Endothelial cell of umbilical vein (primary cell): ENCODE results near the gene PIK3CB. TPM values are rescaled to one million over a fixed set of nuclear protein-coding genes. Genes with fewer than 3 reads are reported as not detected.

ENCODE experiments used
- BruUV-seq: library from RNA; stranded (reverse); fragments of 400-500 nt; replicated peaks from 2 replicates; lab custom pipeline; 2021; lab: Mats Ljungman, UMichigan
- CTCF ChIA-PET: fragments of 300-600, 350-600 bp; sonication (Branson Sonifier 250); formaldehyde crosslinking; loops from one replicate; lab custom pipeline; 2021; ENCODE audit warnings: antibody characterized with exemption, inconsistent platforms; lab: Charles Lee
- POLR2A ChIA-PET: fragments of 300-600, 350-600 bp; sonication (Branson Sonifier 250); formaldehyde crosslinking; loops from one replicate; lab custom pipeline; 2021; ENCODE audit warnings: antibody characterized with exemption, inconsistent platforms; lab: Charles Lee
- DNase-seq: peaks from one replicate; pipeline ENCODE4 v3.0.0-alpha.2; 2011; ENCODE audit warnings: low read depth, low spot score
- FAIRE-seq: peaks from 2 replicates; lab custom pipeline; 2011; peaks lifted over from hg19 to GRCh38; lab: Jason Lieb, UNC
- H2AFZ ChIP-seq: 2 replicates; pipeline ENCODE4 v1.6.0; 2012; ENCODE audit warnings: low read depth, low read length, control low read depth, inconsistent platforms
- H3K27ac ChIP-seq: 2 replicates; pipeline ENCODE4 v1.5.1; 2011; ENCODE audit warnings: low read depth, mild to moderate bottlenecking, control low read depth, low read length, moderate library complexity; ENCODE audit not compliant: insufficient read depth
- H3K27me3 ChIP-seq, 2 experiments: 2 replicates each; pipeline versions ENCODE4 v1.6.0 to v1.6.1; 2011; ENCODE audit warnings: low read length in 2 of 2, mixed read lengths in 1 of 2; ENCODE audit not compliant: control insufficient read depth in 2 of 2, insufficient read depth in 2 of 2
- H3K36me3 ChIP-seq, 2 experiments: 2 replicates in 1 of 2; 3 replicates in 1 of 2; pipeline ENCODE4 v1.5.1; 2011; ENCODE audit warnings: low read length in 2 of 2, mild to moderate bottlenecking in 1 of 2, moderate library complexity in 1 of 2; ENCODE audit not compliant: control insufficient read depth in 2 of 2, insufficient read depth in 2 of 2; ENCODE audit errors: extremely low read depth in 1 of 2
- H3K4me1 ChIP-seq: 3 replicates; pipeline ENCODE4 v1.5.1; 2011; ENCODE audit warnings: mild to moderate bottlenecking, low read length; ENCODE audit not compliant: control insufficient read depth, insufficient read depth; ENCODE audit errors: extremely low read depth
- H3K4me2 ChIP-seq: 2 replicates; pipeline ENCODE4 v1.6.1; 2011; ENCODE audit warnings: low read length, control low read depth, mixed read lengths; ENCODE audit not compliant: insufficient read depth
- H3K4me3 ChIP-seq, 3 experiments: fragments of 200-600 bp in 1 of 3; sonication (generic), shearing (Covaris generic) in 1 of 3; replicated peaks in 1 of 3; 2 replicates each; pipeline ENCODE4 v1.5.1; 2011 to 2016; ENCODE audit warnings: control low read depth in 3 of 3, low read length in 3 of 3, mild to moderate bottlenecking in 2 of 3, inconsistent platforms in 1 of 3, low read depth in 1 of 3, moderate library complexity in 1 of 3; ENCODE audit not compliant: insufficient read depth in 1 of 3
- H3K79me2 ChIP-seq: 2 replicates; pipeline ENCODE4 v1.6.0; 2012; ENCODE audit warnings: low read length, inconsistent platforms; ENCODE audit not compliant: control insufficient read depth, insufficient read depth
- H3K9ac ChIP-seq: replicated peaks from 2 replicates; pipeline ENCODE3; 2011; ENCODE audit warnings: low read length, control low read depth; ENCODE audit not compliant: insufficient read depth; ENCODE audit errors: extremely low read depth
- H3K9me1 ChIP-seq: replicated peaks from 3 replicates; pipeline ENCODE4 v1.6.0; 2011; ENCODE audit warnings: mild to moderate bottlenecking, low read length; ENCODE audit not compliant: control insufficient read depth, insufficient read depth; ENCODE audit errors: extremely low read depth
- H3K9me3 ChIP-seq: replicated peaks from 2 replicates; pipeline ENCODE4 v1.5.1; 2012; ENCODE audit warnings: low read length, inconsistent platforms; ENCODE audit not compliant: control insufficient read depth, insufficient read depth
- H4K20me1 ChIP-seq: replicated peaks from 2 replicates; pipeline ENCODE3; 2011; ENCODE audit warnings: mild to moderate bottlenecking, low read length; ENCODE audit not compliant: control insufficient read depth, insufficient read depth; ENCODE audit errors: extremely low read depth
- EZH2 ChIP-seq: IDR thresholded peaks from 2 replicates; pipeline ENCODE4 v1.6.1; 2012; ENCODE audit warnings: borderline replicate concordance, low read depth, mild to moderate bottlenecking, moderate library complexity, low read length, inconsistent platforms; ENCODE audit not compliant: severe bottlenecking
- JUN ChIP-seq: IDR thresholded peaks from 2 replicates; pipeline ENCODE4 v1.6.1; 2011; ENCODE audit warnings: borderline replicate concordance, low read depth; ENCODE audit not compliant: insufficient read length, insufficient read depth
- MYC ChIP-seq: IDR thresholded peaks from one replicate; pipeline ENCODE4 v1.6.1; 2011; ENCODE audit warnings: mild to moderate bottlenecking, low read depth, low read length
- POLR2A ChIP-seq: IDR thresholded peaks from 2 replicates; pipeline ENCODE4 v1.6.1; 2012; ENCODE audit warnings: low read depth, mild to moderate bottlenecking, control low read depth, low read length
- POLR2AphosphoS5 ChIP-seq: IDR thresholded peaks from 2 replicates; pipeline ENCODE4 v1.6.1; 2012; ENCODE audit warnings: low read depth, mild to moderate bottlenecking, control low read depth, low read length, moderate library complexity; ENCODE audit not compliant: insufficient read depth
- dilution Hi-C: fragments of 300-500 bp; cut with MboI; formaldehyde crosslinking; loops from one replicate; pipeline ENCODE4 v1.15.0; 2019; ENCODE audit warnings: low sequenced_read_pairs; ENCODE audit not compliant: extremely low pct_ligation_motif_present
- intact Hi-C: fragments of 100-400 bp; cut with micrococcal nuclease; formaldehyde crosslinking; loops from one replicate; pipeline ENCODE4 v1.10.0; 2022
- polyA plus RNA-seq, 4 experiments: library from polyadenylated mRNA; depleted of rRNA in 3 of 4; stranded (reverse) in 3 of 4; unstranded in 1 of 4; fragments of >200 nt; gene quantifications; 2 replicates each; pipeline versions ENCODE4 v1.2.1 to v1.2.3, GENCODE V29; 2011 to 2012; ENCODE audit warnings: missing spikeins in 1 of 4
- total RNA-seq: library from RNA; stranded (reverse); gene quantifications from 2 replicates; pipeline ENCODE4 v1.2.3, GENCODE V29; 2021
- TF ChIP-seq, protein P1 (sequence below): IDR thresholded peaks from 2 replicates; pipeline ENCODE4 v1.6.1; 2011; ENCODE audit not compliant: insufficient read depth, insufficient read length
- TF ChIP-seq, protein P2 (sequence below), 2 donors: IDR thresholded peaks; 1 replicate in 1 of 2; 2 replicates in 1 of 2; pipeline ENCODE4 v1.5.1; 2011; ENCODE audit warnings: low read length in 2 of 2, mild to moderate bottlenecking in 2 of 2, moderate library complexity in 2 of 2, control low read depth in 1 of 2, inconsistent platforms in 1 of 2, low read depth in 1 of 2; ENCODE audit not compliant: insufficient read depth in 1 of 2; ENCODE audit errors: extremely low read depth in 1 of 2

Gene PIK3CB
- total and polyA plus RNA-seq, 2 donors (not counting 3 experiments of a cell fraction or from before 2014, with no cell fraction given) = 9.0 to 29.8 TPM

DNA sequence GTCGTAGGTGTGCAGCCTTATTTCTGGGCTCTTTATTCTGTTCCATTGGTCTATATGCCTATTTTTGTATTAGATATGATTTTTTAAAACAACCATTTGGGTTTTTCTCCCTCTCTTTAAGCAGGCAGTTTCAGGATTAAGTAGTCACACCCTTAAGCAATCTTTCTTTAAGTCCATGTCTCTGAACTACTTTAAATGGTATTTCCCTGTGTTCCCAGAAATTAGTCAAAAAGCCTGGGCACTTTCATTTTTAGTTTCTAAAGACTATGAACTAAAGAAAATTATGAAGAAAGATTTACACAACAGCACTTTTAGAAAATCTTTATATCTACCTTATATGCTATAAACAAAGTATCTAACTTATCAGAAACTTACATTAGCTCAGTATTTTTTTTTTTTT is 115.9 kb downstream of the PIK3CB start:
- dilution Hi-C loops = no loop called here
- TF ChIP-seq JUN (no peak), POLR2AphosphoS5 (no peak), EZH2 (no peak)
- DNase-seq (no peak), FAIRE-seq (no peak)
- H3K4me3 ChIP-seq = no peak overlapping the region
- H3K9ac ChIP-seq = no peak overlapping the region
- H4K20me1 ChIP-seq = no peaks in the 10 kb centered on the region
- no peak overlapping the region for H3K27ac ChIP-seq
- H3K36me3 ChIP-seq = no peaks in the 10 kb centered on the region
- intact Hi-C loops = no loop called here
- CTCF ChIA-PET = interaction anchor here (0.6 to 1.9 kb wide), 2 partner anchors 11 to 40 kb away, joined by 3 to 5 read pairs; no protein-coding TSS in a partner anchor
- no peaks in the 10 kb centered on the region for H3K9me1 ChIP-seq
- no peak overlapping the region for H3K4me2 ChIP-seq
- BruUV-seq = no TSS peak
- no peaks in the 10 kb centered on the region for H3K27me3 ChIP-seq
- H3K9me3 ChIP-seq = no peaks in the 10 kb centered on the region
- POLR2A ChIA-PET = no interaction called here
- H3K4me1 ChIP-seq = no peaks in the 10 kb centered on the region
- H3K79me2 ChIP-seq = no peaks in the 10 kb centered on the region
- no peak overlapping the region for H2AFZ ChIP-seq

DNA sequence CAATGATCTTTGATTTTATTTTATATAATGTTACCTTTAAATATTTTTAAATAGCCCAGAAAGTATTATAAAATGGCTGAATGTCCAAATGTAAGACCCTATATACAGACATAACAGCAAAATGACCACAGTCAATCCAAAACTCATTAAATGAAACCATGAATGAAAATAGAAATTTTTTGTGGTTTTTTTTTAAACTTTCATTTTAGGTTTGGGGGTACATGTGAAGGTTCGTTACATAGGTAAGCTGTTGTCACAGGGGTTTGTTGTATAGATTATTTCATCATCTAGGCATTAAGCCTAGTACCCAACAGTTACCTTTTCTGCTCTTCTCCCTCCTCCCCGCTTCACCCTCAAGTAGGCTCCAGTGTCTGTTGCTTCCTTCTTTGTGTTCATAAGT is 117.4 kb downstream of the PIK3CB start:
- H3K4me3 ChIP-seq = no peak overlapping the region
- no TSS peak for BruUV-seq
- H3K9ac ChIP-seq = no peak overlapping the region
- intact Hi-C loops = no loop called here
- H2AFZ ChIP-seq = no peak overlapping the region
- DNase-seq = no peak
- POLR2A ChIA-PET = interaction anchor here (0.7 kb wide), 1 partner anchor 26 kb away, joined by 3 read pairs; no protein-coding TSS in a partner anchor
- no peaks in the 10 kb centered on the region for H4K20me1 ChIP-seq
- H3K4me1 ChIP-seq = no peaks in the 10 kb centered on the region
- no peak overlapping the region for H3K27ac ChIP-seq
- H3K9me1 ChIP-seq = no peaks in the 10 kb centered on the region
- no peaks in the 10 kb centered on the region for H3K36me3 ChIP-seq
- H3K27me3 ChIP-seq = no peaks in the 10 kb centered on the region
- no peaks in the 10 kb centered on the region for H3K9me3 ChIP-seq
- FAIRE-seq = no peak
- H3K79me2 ChIP-seq = no peaks in the 10 kb centered on the region
- TF ChIP-seq POLR2AphosphoS5 (no peak), MYC (no peak), POLR2A (no peak), JUN (no peak), EZH2 (no peak)
- TF ChIP-seq, protein P1, sequence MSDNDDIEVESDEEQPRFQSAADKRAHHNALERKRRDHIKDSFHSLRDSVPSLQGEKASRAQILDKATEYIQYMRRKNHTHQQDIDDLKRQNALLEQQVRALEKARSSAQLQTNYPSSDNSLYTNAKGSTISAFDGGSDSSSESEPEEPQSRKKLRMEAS = no peak
- TF ChIP-seq, protein P2, sequence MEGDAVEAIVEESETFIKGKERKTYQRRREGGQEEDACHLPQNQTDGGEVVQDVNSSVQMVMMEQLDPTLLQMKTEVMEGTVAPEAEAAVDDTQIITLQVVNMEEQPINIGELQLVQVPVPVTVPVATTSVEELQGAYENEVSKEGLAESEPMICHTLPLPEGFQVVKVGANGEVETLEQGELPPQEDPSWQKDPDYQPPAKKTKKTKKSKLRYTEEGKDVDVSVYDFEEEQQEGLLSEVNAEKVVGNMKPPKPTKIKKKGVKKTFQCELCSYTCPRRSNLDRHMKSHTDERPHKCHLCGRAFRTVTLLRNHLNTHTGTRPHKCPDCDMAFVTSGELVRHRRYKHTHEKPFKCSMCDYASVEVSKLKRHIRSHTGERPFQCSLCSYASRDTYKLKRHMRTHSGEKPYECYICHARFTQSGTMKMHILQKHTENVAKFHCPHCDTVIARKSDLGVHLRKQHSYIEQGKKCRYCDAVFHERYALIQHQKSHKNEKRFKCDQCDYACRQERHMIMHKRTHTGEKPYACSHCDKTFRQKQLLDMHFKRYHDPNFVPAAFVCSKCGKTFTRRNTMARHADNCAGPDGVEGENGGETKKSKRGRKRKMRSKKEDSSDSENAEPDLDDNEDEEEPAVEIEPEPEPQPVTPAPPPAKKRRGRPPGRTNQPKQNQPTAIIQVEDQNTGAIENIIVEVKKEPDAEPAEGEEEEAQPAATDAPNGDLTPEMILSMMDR (IDR thresholded peaks at IDR 0.05; ENCODE audit: extremely low read depth in 1 of 2, insufficient read depth in 1 of 2, low read depth in 1 of 2, low read length in 2 of 2) = no peak
- H3K4me2 ChIP-seq = no peak overlapping the region
- dilution Hi-C loops = no loop called here
- CTCF ChIA-PET = interaction anchor here (0.7 to 3.9 kb wide), 2 partner anchors 100 to 198 kb away, joined by 3 to 31 read pairs; no protein-coding TSS in a partner anchor
